Endothelial cell (in vitro differentiated cells): ENCODE results near the gene SYNPO. TPM values are rescaled to one million over a fixed set of nuclear protein-coding genes. Genes with fewer than 3 reads are reported as not detected.

Experiments used
- DNase-seq: peaks from one replicate; pipeline ENCODE4 v3.0.0; 2021; ENCODE audit warnings: low spot score
- H3K27ac Mint-ChIP-seq: one replicate; pipeline ENCODE4 v1.8.0; 2021; ENCODE audit warnings: mixed read lengths, inconsistent platforms; ENCODE audit not compliant: unreplicated experiment
- H3K27me3 Mint-ChIP-seq: one replicate; pipeline ENCODE4 v1.8.0; 2021; ENCODE audit warnings: mild to moderate bottlenecking, moderate library complexity, mixed read lengths, inconsistent platforms; ENCODE audit not compliant: unreplicated experiment
- H3K36me3 Mint-ChIP-seq: one replicate; pipeline ENCODE4 v1.8.0; 2021; ENCODE audit warnings: mild to moderate bottlenecking, low read depth, mixed read lengths, inconsistent platforms; ENCODE audit not compliant: unreplicated experiment
- H3K4me1 Mint-ChIP-seq: one replicate; pipeline ENCODE4 v1.8.0; 2021; ENCODE audit warnings: mild to moderate bottlenecking, mixed read lengths, inconsistent platforms; ENCODE audit not compliant: unreplicated experiment
- H3K4me3 Mint-ChIP-seq: one replicate; pipeline ENCODE4 v1.8.0; 2021; ENCODE audit warnings: mild to moderate bottlenecking, mixed read lengths, inconsistent platforms; ENCODE audit not compliant: unreplicated experiment
- H3K9me3 Mint-ChIP-seq: one replicate; pipeline ENCODE4 v1.8.0; 2021; ENCODE audit warnings: mixed read lengths, inconsistent platforms; ENCODE audit not compliant: unreplicated experiment
- CTCF ChIP-seq: fragments of 200-600 bp; sonication (generic); IDR thresholded peaks from one replicate; pipeline ENCODE4 v1.5.0; 2021; ENCODE audit warnings: antibody characterized with exemption; ENCODE audit not compliant: unreplicated experiment
- total RNA-seq: library from RNA; stranded (reverse); fragmentation: NEBNext Ultra II Directional; extraction: Animal tissue kit (Norgen Biotek cat#: 25700); gene quantifications from one replicate; pipeline ENCODE4 v1.2.1, GENCODE V29; 2021; ENCODE audit not compliant: unreplicated experiment

The SYNPO gene
- total RNA-seq, 1 donor from 2014 or later, result 94.3 TPM

GRCh38 chr5:150672237-150672883 lies 31.9 kb downstream of the SYNPO start:
- Mint-ChIP-seq H3K27ac (peak overlapping the region; percentile 61), H3K36me3 (peaks cover 11% of the 10 kb centered on the region), H3K4me1 (peaks cover 23% of the 10 kb centered on the region), H3K4me3 (peak overlapping the region; percentile 91), H3K9me3 (no peaks in the 10 kb centered on the region), H3K27me3 (peaks cover 14% of the 10 kb centered on the region)
- no peak for TF ChIP-seq CTCF
- peak; percentile 64 for DNase-seq

GRCh38 chr5:150672884-150673275 lies 32.4 kb downstream of the SYNPO start:
- no peak overlapping the region for H3K27ac Mint-ChIP-seq

GRCh38 chr5:150674341-150674821 lies 33.9 kb downstream of the SYNPO start:
- H3K27me3 Mint-ChIP-seq, result peaks cover 14% of the 10 kb centered on the region

More at GRCh38 chr5:150672884-150673275, 32.4 kb downstream of the SYNPO start:
- no peak for TF ChIP-seq CTCF
- Mint-ChIP-seq H3K36me3 (peaks cover 13% of the 10 kb centered on the region), H3K27me3 (peaks cover 14% of the 10 kb centered on the region), H3K4me3 (peak overlapping the region; percentile 91), H3K4me1 (peaks cover 23% of the 10 kb centered on the region), H3K9me3 (no peaks in the 10 kb centered on the region)
- no peak for DNase-seq

GRCh38 chr5:150675069-150675468 lies 34.6 kb downstream of the SYNPO start:
- TF ChIP-seq CTCF, result no peak
- Mint-ChIP-seq H3K27me3 (peaks cover 14% of the 10 kb centered on the region), H3K9me3 (no peaks in the 10 kb centered on the region), H3K4me3 (no peak overlapping the region), H3K27ac (no peak overlapping the region), H3K36me3 (peaks cover 13% of the 10 kb centered on the region), H3K4me1 (peaks cover 23% of the 10 kb centered on the region)
- DNase-seq, result no peak

More at GRCh38 chr5:150674341-150674821, 33.9 kb downstream of the SYNPO start:
- Mint-ChIP-seq H3K36me3 (peaks cover 13% of the 10 kb centered on the region), H3K4me1 (peaks cover 23% of the 10 kb centered on the region), H3K4me3 (no peak overlapping the region), H3K27ac (no peak overlapping the region), H3K9me3 (no peaks in the 10 kb centered on the region)
- DNase-seq, result no peak
- TF ChIP-seq CTCF, result no peak

- peaks cover 14% of the 10 kb centered on the region for H3K4me1 Mint-ChIP-seq
- no peaks in the 10 kb centered on the region for H3K9me3 Mint-ChIP-seq
- H3K4me3 Mint-ChIP-seq, result no peak overlapping the region
- TF ChIP-seq CTCF, result no peak
- no peak for DNase-seq
- H3K36me3 Mint-ChIP-seq, result peaks cover 8% of the 10 kb centered on the region
- H3K27ac Mint-ChIP-seq, result no peak overlapping the region
- H3K27me3 Mint-ChIP-seq, result peaks cover 3% of the 10 kb centered on the region
These were observed 36.1 kb downstream of the SYNPO start for GRCh38 chr5:150676578-150676977.
